ENCODE measurements around the gene KRTAP19-8. TPM values are rescaled to one million over a fixed set of nuclear protein-coding genes. Genes with fewer than 3 reads are reported as not detected.

Gene KRTAP19-8
- total RNA-seq, 1 experiment from 2014 or later, result not detected

DNA sequence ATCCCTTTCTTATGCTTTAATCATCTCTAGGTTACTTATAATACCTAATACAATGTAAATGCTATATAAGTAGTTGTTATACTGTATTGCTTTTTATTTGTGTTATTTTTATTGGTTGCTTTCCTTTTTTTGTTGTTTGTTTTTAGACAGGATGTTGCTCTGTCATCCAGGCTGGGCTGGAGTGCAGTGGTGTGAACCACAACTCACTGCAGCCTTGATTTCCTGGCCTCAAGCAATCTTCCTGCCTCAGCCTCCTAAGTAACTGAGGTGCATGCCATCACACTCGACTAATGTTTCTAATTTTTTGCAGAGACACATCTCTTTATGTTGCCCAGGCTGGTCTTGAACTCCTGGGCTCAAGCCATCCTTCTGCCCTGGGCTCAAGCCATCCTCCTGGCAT, 26.9 kb downstream of the KRTAP19-8 start:
- ATAC-seq, result no peak

More for the DNA sequence above, 26.9 kb downstream of the KRTAP19-8 start:
- H3K4me1 Mint-ChIP-seq, result no peaks in the 10 kb centered on the region; the same call in 1 of the 2 replicates
- DNase-seq (ENCODE audit: low spot score), result no peak
- no peaks in the 10 kb centered on the region; the same call in 1 of the 2 replicates for H3K27me3 Mint-ChIP-seq (ENCODE audit: low read depth)
- H3K27ac Mint-ChIP-seq, result no peak overlapping the region
- TF ChIP-seq ATF2 (CRISPR knock-in tag; IDR thresholded peaks at IDR 0.05; ENCODE audit: borderline replicate concordance, low read depth) (no peak), ZSCAN18 (CRISPR knock-in tag; IDR thresholded peaks at IDR 0.05) (no peak), ZNF281 (CRISPR knock-in tag; IDR thresholded peaks at IDR 0.05) (no peak), SOX15 (CRISPR knock-in tag; IDR thresholded peaks at IDR 0.05) (no peak), MYBL2 (CRISPR knock-in tag; IDR thresholded peaks at IDR 0.05) (no peak), NR2C2 (CRISPR knock-in tag; IDR thresholded peaks at IDR 0.05) (no peak), TEAD4 (CRISPR knock-in tag; IDR thresholded peaks at IDR 0.05) (no peak), PREB (CRISPR knock-in tag; IDR thresholded peaks at IDR 0.05; ENCODE audit: borderline replicate concordance) (no peak), FOXJ3 (CRISPR knock-in tag; IDR thresholded peaks at IDR 0.05; ENCODE audit: borderline replicate concordance) (no peak), CBFB (CRISPR knock-in tag; IDR thresholded peaks at IDR 0.05; ENCODE audit: low read depth) (no peak)
- TF ChIP-seq, protein P1, sequence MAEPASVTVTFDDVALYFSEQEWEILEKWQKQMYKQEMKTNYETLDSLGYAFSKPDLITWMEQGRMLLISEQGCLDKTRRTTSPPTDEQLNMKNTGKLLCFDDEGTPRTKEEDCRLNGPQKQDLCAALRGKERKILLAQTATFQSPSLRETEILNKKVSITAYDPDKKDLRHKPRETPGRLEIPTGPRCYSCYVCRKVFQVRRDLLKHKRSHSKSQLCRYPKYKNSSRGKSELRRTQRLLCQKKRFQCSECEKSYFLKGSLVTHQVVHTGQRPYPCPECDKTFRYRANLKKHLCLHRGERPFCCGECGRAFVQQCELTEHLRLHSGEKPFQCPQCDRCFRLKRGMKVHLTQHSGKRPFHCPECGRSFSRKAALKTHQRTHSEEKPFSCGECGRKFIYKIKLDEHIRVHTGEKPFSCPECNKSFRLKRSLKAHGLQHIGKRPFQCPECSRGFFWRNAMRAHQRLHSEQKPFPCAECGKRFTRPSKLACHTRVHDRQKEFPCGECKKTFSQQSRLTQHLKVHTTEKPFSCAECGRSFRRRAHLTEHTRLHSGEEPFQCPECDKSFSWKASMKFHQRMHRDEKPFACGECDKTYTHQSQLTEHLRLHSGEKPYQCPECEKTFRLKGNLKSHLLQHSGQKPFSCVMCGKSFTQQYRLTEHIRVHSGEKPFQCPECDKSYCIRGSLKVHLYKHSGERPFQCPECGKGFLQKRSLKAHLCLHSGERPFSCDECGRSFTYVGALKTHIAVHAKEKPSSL (CRISPR knock-in tag; conservative IDR thresholded peaks at IDR 0.05), result no peak
- TF ChIP-seq, protein P2, sequence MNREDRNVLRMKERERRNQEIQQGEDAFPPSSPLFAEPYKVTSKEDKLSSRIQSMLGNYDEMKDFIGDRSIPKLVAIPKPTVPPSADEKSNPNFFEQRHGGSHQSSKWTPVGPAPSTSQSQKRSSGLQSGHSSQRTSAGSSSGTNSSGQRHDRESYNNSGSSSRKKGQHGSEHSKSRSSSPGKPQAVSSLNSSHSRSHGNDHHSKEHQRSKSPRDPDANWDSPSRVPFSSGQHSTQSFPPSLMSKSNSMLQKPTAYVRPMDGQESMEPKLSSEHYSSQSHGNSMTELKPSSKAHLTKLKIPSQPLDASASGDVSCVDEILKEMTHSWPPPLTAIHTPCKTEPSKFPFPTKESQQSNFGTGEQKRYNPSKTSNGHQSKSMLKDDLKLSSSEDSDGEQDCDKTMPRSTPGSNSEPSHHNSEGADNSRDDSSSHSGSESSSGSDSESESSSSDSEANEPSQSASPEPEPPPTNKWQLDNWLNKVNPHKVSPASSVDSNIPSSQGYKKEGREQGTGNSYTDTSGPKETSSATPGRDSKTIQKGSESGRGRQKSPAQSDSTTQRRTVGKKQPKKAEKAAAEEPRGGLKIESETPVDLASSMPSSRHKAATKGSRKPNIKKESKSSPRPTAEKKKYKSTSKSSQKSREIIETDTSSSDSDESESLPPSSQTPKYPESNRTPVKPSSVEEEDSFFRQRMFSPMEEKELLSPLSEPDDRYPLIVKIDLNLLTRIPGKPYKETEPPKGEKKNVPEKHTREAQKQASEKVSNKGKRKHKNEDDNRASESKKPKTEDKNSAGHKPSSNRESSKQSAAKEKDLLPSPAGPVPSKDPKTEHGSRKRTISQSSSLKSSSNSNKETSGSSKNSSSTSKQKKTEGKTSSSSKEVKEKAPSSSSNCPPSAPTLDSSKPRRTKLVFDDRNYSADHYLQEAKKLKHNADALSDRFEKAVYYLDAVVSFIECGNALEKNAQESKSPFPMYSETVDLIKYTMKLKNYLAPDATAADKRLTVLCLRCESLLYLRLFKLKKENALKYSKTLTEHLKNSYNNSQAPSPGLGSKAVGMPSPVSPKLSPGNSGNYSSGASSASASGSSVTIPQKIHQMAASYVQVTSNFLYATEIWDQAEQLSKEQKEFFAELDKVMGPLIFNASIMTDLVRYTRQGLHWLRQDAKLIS (CRISPR knock-in tag; IDR thresholded peaks at IDR 0.05; ENCODE audit: borderline replicate concordance), result no peak
- TF ChIP-seq, protein P3, sequence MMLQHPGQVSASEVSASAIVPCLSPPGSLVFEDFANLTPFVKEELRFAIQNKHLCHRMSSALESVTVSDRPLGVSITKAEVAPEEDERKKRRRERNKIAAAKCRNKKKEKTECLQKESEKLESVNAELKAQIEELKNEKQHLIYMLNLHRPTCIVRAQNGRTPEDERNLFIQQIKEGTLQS (CRISPR knock-in tag; conservative IDR thresholded peaks at IDR 0.05), result no peak
- H3K9me3 Mint-ChIP-seq, result peaks cover 13% of the 10 kb centered on the region
- ChIA-PET CTCF (no interaction called here), POLR2A (no interaction called here)
- H3K4me3 Mint-ChIP-seq, result no peak overlapping the region
- H3K36me3 Mint-ChIP-seq, result peaks cover 7% of the 10 kb centered on the region
